Mammary microvascular endothelial cell (primary cell): ENCODE data around the gene OPN4. TPM values are rescaled to one million over a fixed set of nuclear protein-coding genes. Genes with fewer than 3 reads are reported as not detected.

Experiments used
- total RNA-seq: library from RNA; depleted of rRNA; stranded (reverse); fragments of >200 nt; gene quantifications from 2 replicates; pipeline ENCODE4 v1.2.3, GENCODE V29; 2015

The OPN4 gene
- not detected in 2 replicates for total RNA-seq

GRCh38 chr10:86654411-86655172 is at the start of gene OPN4:
Gene OPN4, plus strand, starts transcription at chr10:86654547. Its CDS starts 237 bp downstream, at chr10:86654784.

DNA sequence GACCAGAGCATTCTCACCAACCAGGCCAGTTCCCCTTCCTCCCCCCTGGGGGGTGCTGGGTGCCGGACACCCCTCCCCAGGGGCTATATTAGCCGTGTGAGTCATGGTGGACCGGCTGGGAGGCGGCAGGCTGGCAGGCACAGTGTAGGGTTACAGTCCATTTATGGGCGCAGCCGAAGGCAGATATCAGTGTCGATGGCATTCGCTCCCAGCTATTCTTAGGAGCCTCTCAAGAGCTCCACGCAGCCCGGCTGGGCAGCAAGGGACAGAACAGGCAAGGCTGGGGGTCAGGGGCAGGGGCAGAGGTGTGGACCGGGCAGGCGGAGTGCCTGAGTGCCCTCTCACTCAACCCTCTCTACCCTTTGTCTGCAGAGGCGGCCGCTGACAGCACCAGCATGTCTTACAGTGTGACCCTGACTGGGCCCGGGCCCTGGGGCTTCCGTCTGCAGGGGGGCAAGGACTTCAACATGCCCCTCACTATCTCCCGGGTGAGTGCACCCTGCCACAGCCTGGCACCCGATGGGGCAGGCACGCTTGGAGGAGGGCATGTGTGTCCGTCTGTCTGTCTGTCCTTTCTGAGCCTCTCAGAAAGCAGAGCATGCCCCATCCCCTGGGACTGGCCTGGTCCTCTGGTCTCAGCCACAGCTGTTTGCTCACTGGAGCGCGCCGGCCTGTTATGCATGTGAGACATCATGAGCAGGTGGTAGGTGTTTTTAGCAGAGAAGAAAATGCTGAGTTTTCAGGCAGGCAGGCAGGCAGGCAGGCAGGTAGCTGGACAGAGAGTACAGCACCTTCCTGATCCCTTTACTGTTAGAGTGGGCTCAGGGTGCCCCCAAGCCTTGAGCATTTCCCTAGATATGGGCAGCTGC is 14.2 kb downstream of the OPN4 start, which contains the start of gene LDB3:
Gene LDB3, plus strand, starts transcription at position 215 of the 869 bp plus-strand sequence. Its CDS starts 181 bp downstream, at position 396.

Other genes starting within 250 kb of the OPN4 start
- 22.2 and 24.7 TPM in 2 replicates for gene WAPL, start 132.8 kb upstream of the OPN4 start, total RNA-seq
- gene LDB3, start 14.0 kb downstream of the OPN4 start, total RNA-seq: not detected in 2 replicates
- gene BMPR1A, start 102.1 kb downstream of the OPN4 start, total RNA-seq: 0.10 TPM in 1 of 2 replicates, not detected in the other